GM19395 (cell line): ENCODE measurements around the gene PCSK6.

ENCODE experiments used
- ATAC-seq: cut with Tn5 transposase; IDR thresholded peaks from one replicate; pipeline ENCODE4 v1.9.1; 2021; ENCODE audit warnings: mild to moderate bottlenecking, moderate library complexity; ENCODE audit not compliant: unreplicated experiment

Gene PCSK6

DNA sequence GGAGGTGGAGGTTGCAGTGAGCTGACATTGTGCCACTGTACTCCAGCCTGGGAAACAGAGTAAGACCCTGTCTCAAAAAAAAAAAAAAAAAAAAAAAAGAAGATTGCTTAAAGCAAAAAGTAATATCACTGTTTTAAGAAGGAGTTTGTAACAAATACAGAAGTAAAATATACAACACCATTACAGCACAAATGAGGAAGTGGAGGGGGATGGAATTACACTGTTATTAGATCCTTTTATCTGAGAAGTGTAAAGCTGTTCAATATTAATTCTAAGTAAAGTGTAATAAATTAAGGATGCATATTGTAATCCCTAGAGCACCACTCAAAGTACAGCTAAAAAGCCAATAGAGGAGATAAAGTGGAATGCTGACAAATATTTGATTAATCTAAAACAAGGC is 147.5 kb downstream of the PCSK6 start:
- no peak for ATAC-seq

DNA sequence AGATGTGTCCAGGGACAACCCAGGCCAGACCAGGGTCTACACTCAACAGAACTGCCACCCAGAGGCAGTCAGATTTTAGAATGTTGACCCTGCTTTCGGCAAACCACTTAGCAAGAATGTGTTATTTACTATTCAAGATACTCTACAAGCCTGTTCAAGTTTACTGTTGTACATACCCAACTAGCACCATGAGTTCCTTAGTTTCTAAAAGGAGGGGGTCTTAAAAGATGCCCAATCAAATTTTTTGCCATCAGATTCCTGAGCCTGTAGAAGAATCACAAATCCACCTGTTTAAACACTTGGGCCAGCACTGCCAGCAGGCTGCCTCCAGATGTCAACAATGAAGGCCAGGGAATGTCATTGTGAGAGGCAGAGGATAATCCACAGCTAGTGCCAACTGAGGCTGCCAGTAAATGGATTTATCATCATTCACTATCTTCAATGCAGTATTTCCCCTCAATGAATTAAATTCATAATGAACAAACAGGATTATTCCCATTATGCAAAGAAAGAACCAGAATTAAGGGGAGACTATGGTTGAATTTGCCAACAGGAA is 150.9 kb downstream of the PCSK6 start:
- no peak for ATAC-seq

GRCh38 chr15:101337976-101338375 is 151.5 kb downstream of the PCSK6 start:
- no peak for ATAC-seq

- peak; percentile 49 for ATAC-seq
These were observed 155.4 kb downstream of the PCSK6 start for GRCh38 chr15:101333907-101334789.

GRCh38 chr15:101332061-101332467 is 157.4 kb downstream of the PCSK6 start:
- no peak for ATAC-seq

- ATAC-seq = no peak
These were observed 159.6 kb downstream of the PCSK6 start for GRCh38 chr15:101329867-101330380.

GRCh38 chr15:101329309-101329863 is 160.1 kb downstream of the PCSK6 start:
- ATAC-seq = no peak

- ATAC-seq = no peak
These were observed 161.5 kb downstream of the PCSK6 start for GRCh38 chr15:101328001-101328400.

DNA sequence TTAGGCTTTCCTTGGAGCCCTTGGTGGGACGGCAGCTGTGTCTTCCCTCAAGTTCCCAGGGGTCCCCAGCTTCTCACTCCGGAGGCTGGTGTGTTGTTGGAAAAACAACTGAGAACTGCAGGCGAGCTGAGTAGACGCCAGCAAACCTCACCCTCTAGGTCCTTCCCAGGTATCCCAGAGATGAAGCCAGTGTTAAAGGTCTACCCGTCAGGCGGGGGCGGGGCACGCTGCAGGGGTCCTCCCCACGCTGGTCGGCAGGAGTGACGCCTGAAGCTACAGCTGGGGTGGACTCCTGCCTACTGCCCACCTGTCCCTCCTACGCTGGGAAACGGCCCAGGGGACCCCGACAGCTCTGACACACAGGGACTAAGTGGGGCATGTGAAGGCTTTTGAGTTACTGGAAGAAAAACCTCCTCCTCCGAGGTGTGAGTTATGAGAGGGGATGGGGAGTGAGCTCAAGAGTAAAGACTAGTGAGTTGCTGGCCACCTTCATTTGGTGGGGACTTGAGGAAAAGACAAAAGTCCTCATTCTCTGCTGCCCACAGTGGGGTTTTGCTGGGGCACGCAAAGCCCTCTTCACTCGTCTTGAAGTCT is 162.3 kb downstream of the PCSK6 start:
- no peak for ATAC-seq

DNA sequence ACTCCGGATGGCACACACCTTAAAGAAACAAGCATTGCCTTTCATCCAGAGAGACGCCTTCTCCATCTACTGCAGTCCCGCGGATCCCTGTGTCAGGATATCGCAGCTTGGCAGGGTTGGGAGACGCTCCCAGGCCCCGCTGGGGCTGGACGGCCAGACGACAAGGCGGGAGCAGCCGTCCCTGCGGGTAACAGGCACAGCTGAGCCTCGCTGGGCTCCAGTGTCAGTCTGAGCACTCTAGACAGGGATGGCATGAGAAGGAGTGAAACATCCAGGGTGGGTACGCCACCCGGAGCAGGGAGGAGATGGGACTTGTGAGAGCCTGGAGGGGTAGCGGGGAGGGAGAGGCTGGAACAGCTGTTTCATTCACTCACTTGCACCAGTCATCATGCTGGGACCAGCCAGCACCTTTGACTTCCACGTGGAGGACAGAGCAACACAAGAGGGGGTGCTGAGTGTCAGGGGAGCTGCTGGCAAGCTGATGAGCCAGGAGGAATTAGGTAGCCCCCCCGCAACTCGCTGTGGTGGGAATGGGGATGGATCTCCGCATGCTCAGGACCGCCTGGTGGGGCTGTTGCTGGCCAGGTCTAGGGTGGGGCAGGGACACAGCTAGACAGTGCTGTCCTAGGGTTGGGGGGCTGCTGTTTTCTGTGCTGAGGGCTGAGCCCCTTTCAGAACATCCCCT is 162.9 kb downstream of the PCSK6 start:
- no peak for ATAC-seq

- ATAC-seq = no peak
These were observed 163.5 kb downstream of the PCSK6 start for GRCh38 chr15:101326026-101326315.

DNA sequence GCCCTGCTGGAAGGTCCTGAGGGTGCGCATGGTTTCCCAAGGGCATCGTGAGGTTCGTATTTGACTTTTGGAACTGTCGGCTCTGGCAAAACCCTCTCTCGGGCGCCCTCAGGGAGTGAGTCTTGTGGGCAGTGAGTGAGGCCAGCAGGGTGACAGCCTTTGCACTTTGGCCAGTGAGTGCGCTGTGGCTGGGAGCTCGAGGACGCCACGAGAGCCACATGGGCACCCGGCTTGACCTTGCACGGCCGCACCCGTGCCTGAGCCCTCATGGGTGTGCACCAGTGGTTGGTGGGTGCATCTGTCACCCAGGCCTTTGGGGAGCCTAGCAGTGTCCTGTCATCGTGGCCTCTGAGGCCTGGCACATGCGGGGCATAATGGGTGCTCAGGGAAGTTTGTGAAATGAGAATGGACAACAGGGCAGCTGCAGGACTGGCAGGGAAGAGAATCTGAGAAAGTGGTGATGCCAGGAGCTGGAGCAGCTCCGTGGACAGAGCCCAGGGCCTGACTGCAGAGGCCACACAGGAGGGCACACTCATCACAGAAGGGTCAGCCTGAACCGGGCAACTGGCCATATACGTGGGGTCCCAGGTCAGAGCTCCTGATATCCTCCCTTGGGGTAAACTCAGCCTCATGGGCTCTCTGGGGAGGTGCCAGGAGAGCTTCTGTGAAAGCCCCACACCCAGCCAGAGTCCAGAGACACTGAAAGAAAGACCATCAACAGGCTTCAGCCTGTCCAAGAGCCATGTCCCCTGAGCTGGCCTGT is 164.1 kb downstream of the PCSK6 start:
- ATAC-seq = no peak

GRCh38 chr15:101324524-101325177 is 164.9 kb downstream of the PCSK6 start:
- no peak for ATAC-seq

- ATAC-seq = no peak
These were observed 165.5 kb downstream of the PCSK6 start for GRCh38 chr15:101323793-101324523.

- no peak for ATAC-seq
These were observed 166.5 kb downstream of the PCSK6 start for GRCh38 chr15:101322854-101323477.

GRCh38 chr15:101322016-101322695 is 167.4 kb downstream of the PCSK6 start:
- no peak for ATAC-seq

DNA sequence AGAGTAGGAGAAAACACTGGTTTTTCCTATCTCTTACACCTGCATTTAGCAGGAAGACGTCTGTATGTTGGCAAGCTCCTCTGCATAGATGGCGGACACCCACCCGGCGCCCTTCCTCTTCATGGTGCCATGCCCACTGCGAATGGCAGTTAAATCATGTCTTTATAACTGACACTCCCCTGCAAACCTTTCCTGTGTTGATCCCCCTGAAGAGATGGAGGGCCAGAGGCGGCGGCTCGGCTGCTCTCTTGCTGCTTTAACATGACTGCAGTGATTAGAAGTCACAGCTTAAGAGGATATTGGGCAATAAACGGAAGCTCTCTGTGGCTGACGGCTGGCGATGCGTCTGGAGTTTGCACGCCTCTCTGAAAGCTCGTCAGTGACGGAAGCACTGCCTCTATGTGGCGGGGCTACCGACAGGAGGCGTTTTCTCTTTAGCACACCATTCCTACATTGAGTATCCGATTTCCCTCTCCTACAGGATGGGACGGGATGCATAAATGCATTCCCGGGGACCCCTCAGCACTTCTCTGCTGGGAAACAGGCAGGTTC is 168.9 kb downstream of the PCSK6 start:
- ATAC-seq = peak; percentile 91

DNA sequence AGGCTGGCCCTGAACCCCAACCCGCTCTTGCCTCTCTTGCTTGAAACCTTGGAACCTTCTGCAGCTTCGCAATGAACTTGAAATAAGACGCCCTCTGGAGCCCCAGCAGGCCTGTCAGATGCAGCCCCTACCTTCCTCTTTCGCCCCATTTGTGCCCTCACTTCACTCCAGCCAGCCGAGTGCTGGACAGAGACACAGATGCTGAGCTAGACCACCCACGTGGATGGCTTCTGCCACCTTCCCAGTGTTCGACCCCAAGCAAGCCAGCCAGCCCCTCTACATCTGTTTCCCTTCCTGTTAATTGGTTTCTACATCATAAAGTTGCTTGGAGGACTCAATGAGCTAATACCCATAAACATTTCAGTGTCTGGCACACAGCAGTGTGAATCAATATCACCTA is 170.7 kb downstream of the PCSK6 start:
- no peak for ATAC-seq
